Measurements from ENCODE around the gene AKR1E2.
A peak's percentile ranks its signal among the peaks of the same experiment; 100 is the strongest.

AKR1E2 gene

DNA sequence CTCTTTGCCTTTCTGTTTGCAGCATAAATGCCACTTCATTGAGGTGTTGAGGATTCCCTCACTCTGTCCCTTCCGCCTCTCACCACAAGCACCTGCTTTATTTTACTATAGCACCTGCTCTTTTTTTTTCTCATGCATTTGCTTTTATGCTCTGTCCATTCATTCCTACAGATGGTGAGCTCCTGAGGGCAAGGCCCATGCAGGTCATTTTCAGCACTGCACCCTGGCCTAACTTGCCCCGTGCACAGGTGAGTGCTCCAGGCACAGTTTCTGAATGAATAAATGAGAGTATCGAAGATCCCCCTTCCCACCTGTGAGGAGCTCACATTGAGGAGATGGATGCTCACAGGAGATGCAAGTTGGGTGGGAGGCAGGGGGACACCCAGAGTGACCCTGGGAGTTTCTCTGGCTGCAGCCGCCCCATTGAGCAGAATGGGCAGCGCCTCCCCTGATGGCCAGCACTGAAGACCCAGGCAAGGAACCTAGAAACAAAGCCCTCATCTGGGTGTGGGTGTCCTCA lies 1.2 kb upstream of the AKR1E2 start:
- Histone ChIP-seq H3K9ac (ENCODE audit: low read depth, low read length) (no peak overlapping the region), H3K4me1 (ENCODE audit: insufficient read depth, low read length) (no peaks in the 10 kb centered on the region), H3K36me3 (ENCODE audit: insufficient read depth, low read length) (no peaks in the 10 kb centered on the region), H3K9me3 (ENCODE audit: control insufficient read depth, insufficient read depth, low read length) (no peaks in the 10 kb centered on the region)

DNA sequence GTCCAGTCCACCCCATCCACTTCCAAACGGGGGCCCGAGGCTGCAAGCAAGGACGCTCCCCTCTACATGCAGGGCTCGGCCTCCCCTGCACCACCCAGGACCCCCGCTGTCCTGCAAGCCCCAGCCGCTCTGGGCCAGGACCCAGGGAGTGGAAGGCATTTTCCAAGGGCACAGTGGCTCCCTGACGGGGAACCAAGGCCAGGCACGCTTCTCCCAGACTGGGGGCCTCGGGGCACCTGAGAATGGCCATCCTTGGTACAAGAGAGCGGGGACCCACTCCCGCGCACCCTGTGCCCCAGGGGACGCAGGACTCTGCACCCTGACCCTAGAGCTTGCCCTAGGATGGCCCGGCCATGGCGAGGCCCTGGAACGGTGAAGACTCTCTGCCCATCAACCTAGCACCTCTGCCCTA lies 545 bp upstream of the AKR1E2 start:
- Histone ChIP-seq H3K4me1 (ENCODE audit: insufficient read depth, low read length) (no peaks in the 10 kb centered on the region), H3K9ac (ENCODE audit: low read depth, low read length) (no peak overlapping the region), H3K9me3 (ENCODE audit: control insufficient read depth, insufficient read depth, low read length) (no peaks in the 10 kb centered on the region), H3K36me3 (ENCODE audit: insufficient read depth, low read length) (no peaks in the 10 kb centered on the region)

DNA sequence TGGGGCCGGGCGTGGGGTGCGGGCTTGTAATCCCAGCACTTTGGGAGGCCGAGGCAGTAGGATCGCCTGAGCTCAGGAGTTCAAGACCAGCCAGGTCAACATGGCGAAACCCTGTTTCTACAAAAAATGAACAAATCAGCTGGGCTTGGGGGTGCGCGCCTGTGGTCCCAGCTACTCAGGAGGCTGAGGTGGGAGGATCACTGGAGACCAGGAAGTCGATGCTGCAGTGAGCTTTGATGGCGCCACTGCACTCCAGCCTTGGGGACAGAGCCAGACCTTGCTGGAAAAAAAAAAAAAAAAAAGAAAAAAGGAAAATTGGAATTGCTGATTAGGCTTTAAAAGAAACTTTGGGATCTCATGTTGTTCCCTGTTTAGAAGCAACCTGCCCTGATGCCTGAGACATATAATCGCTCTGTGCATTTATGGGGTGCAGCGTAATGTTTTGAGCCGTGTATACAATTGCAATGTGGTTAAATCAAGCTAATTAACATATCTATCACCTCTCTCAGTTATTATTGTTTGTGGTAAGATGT lies 851 bp downstream of the AKR1E2 start:
- peaks cover 5% of the 10 kb centered on the region; the same call in 1 of the 2 replicates for H3K36me3 ChIP-seq (ENCODE audit: insufficient read depth, low read length)
- no peaks in the 10 kb centered on the region for H3K9me3 ChIP-seq (ENCODE audit: control insufficient read depth, insufficient read depth, low read length)
- H3K4me1 ChIP-seq (ENCODE audit: insufficient read depth, low read length), result no peaks in the 10 kb centered on the region
- peak overlapping the region; percentile 64 for H3K9ac ChIP-seq (ENCODE audit: low read depth, low read length)

GRCh38 chr10:4828005-4828404 lies 2.0 kb downstream of the AKR1E2 start:
- no peak overlapping the region for H3K9ac ChIP-seq (ENCODE audit: low read depth, low read length)
- no peaks in the 10 kb centered on the region for H3K9me3 ChIP-seq (ENCODE audit: control insufficient read depth, insufficient read depth, low read length)
- peaks cover 5% of the 10 kb centered on the region; the same call in 1 of the 2 replicates for H3K36me3 ChIP-seq (ENCODE audit: insufficient read depth, low read length)
- no peaks in the 10 kb centered on the region for H3K4me1 ChIP-seq (ENCODE audit: insufficient read depth, low read length)

- H3K36me3 ChIP-seq (ENCODE audit: insufficient read depth, low read length), result peaks cover 5% of the 10 kb centered on the region; the same call in 1 of the 2 replicates
- no peaks in the 10 kb centered on the region for H3K9me3 ChIP-seq (ENCODE audit: control insufficient read depth, insufficient read depth, low read length)
- no peaks in the 10 kb centered on the region for H3K4me1 ChIP-seq (ENCODE audit: insufficient read depth, low read length)
- H3K9ac ChIP-seq (ENCODE audit: low read depth, low read length), result no peak overlapping the region
Observed at GRCh38 chr10:4830551-4830950, 4.5 kb downstream of the AKR1E2 start.

DNA sequence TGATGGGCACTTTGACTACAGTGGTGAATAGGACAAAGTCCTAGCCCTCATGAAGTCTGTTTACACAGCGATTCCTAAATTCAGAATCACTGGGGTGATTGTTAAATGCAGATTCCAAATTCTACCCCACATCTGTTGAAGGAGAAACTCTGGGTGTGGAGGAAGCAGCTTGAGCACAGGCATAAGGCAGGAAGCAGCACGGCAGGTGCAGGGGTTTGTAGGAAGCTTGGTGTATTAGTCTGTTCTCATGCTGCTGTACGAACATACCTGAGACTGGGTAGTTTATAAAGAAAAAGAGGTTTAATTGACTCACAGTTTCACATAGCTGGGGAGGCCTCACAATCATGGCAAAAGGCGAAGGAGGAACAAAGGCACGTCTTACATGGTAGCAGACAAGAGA lies 5.1 kb downstream of the AKR1E2 start:
- H3K9me3 ChIP-seq (ENCODE audit: control insufficient read depth, insufficient read depth, low read length), result no peaks in the 10 kb centered on the region
- H3K4me1 ChIP-seq (ENCODE audit: insufficient read depth, low read length), result no peaks in the 10 kb centered on the region
- no peak overlapping the region for H3K9ac ChIP-seq (ENCODE audit: low read depth, low read length)
- peaks cover 5% of the 10 kb centered on the region; the same call in 1 of the 2 replicates for H3K36me3 ChIP-seq (ENCODE audit: insufficient read depth, low read length)

GRCh38 chr10:4833286-4833685 lies 7.3 kb downstream of the AKR1E2 start:
- no peak overlapping the region for H3K9ac ChIP-seq (ENCODE audit: low read depth, low read length)
- H3K9me3 ChIP-seq (ENCODE audit: control insufficient read depth, insufficient read depth, low read length), result no peaks in the 10 kb centered on the region
- H3K4me1 ChIP-seq (ENCODE audit: insufficient read depth, low read length), result no peaks in the 10 kb centered on the region
- H3K36me3 ChIP-seq (ENCODE audit: insufficient read depth, low read length), result peaks cover 5% of the 10 kb centered on the region; the same call in 1 of the 2 replicates

GRCh38 chr10:4834898-4835405 lies 8.9 kb downstream of the AKR1E2 start:
- Histone ChIP-seq H3K9me3 (ENCODE audit: control insufficient read depth, insufficient read depth, low read length) (no peaks in the 10 kb centered on the region), H3K36me3 (ENCODE audit: insufficient read depth, low read length) (peaks cover 5% of the 10 kb centered on the region; the same call in 1 of the 2 replicates), H3K9ac (ENCODE audit: low read depth, low read length) (no peak overlapping the region), H3K4me1 (ENCODE audit: insufficient read depth, low read length) (no peaks in the 10 kb centered on the region)

- Histone ChIP-seq H3K9ac (ENCODE audit: low read depth, low read length) (no peak overlapping the region), H3K4me1 (ENCODE audit: insufficient read depth, low read length) (no peaks in the 10 kb centered on the region), H3K9me3 (ENCODE audit: control insufficient read depth, insufficient read depth, low read length) (no peaks in the 10 kb centered on the region), H3K36me3 (ENCODE audit: insufficient read depth, low read length) (peaks cover 5% of the 10 kb centered on the region; the same call in 1 of the 2 replicates)
Observed at GRCh38 chr10:4835494-4835918, 9.5 kb downstream of the AKR1E2 start.

- no peaks in the 10 kb centered on the region for H3K36me3 ChIP-seq (ENCODE audit: insufficient read depth, low read length)
- H3K9ac ChIP-seq (ENCODE audit: low read depth, low read length), result no peak overlapping the region
- H3K4me1 ChIP-seq (ENCODE audit: insufficient read depth, low read length), result no peaks in the 10 kb centered on the region
- no peaks in the 10 kb centered on the region for H3K9me3 ChIP-seq (ENCODE audit: control insufficient read depth, insufficient read depth, low read length)
Observed at GRCh38 chr10:4836416-4836969, 10.5 kb downstream of the AKR1E2 start.

DNA sequence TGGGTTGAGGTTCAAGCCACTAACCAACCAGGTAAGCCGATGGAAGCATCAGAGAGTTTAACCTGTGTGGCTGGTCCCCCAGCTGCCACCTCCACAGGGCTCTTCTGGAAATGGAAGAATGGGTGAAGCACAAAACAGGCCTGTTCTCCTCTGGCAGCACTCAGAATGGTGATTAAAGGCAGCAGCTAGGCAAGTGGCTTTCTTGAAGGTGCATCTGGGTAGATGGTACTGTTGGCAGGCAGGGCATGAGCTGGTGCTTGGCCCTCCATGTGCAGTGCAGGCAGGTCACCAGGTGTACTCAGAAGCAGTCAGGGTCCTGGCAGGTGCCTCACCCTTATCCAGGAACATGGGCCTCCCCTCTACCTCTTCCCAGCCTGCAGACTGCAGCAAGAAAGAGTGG lies 11.5 kb downstream of the AKR1E2 start:
- Histone ChIP-seq H3K9me3 (ENCODE audit: control insufficient read depth, insufficient read depth, low read length) (no peaks in the 10 kb centered on the region), H3K36me3 (ENCODE audit: insufficient read depth, low read length) (no peaks in the 10 kb centered on the region), H3K4me1 (ENCODE audit: insufficient read depth, low read length) (no peaks in the 10 kb centered on the region), H3K9ac (ENCODE audit: low read depth, low read length) (no peak overlapping the region)

DNA sequence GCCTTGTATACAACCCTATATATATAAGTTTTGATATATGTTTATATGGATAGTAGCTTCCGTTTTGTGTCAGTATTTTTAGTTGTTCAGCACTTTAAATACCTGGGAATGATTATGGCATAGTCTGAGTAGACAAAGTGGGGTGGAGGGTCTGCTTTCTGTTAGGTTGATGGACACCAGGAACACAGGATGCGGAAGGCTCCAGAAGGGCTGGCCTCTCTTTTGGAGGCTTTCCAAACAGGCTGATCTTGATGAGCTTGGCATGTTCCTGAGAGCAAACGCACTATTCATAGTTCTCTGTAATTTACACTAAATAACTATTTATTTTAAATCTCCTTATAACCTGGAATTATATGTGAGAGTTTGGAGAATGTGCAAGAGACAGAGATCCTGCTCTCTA lies 12.7 kb downstream of the AKR1E2 start:
- no peaks in the 10 kb centered on the region for H3K36me3 ChIP-seq (ENCODE audit: insufficient read depth, low read length)
- H3K4me1 ChIP-seq (ENCODE audit: insufficient read depth, low read length), result no peaks in the 10 kb centered on the region
- H3K9me3 ChIP-seq (ENCODE audit: control insufficient read depth, insufficient read depth, low read length), result no peaks in the 10 kb centered on the region
- no peak overlapping the region for H3K9ac ChIP-seq (ENCODE audit: low read depth, low read length)

- H3K9me3 ChIP-seq (ENCODE audit: control insufficient read depth, insufficient read depth, low read length), result no peaks in the 10 kb centered on the region
- H3K4me1 ChIP-seq (ENCODE audit: insufficient read depth, low read length), result no peaks in the 10 kb centered on the region
- H3K36me3 ChIP-seq (ENCODE audit: insufficient read depth, low read length), result no peaks in the 10 kb centered on the region
- H3K9ac ChIP-seq (ENCODE audit: low read depth, low read length), result no peak overlapping the region
Observed at GRCh38 chr10:4839353-4839752, 13.3 kb downstream of the AKR1E2 start.

- no peaks in the 10 kb centered on the region for H3K9me3 ChIP-seq (ENCODE audit: control insufficient read depth, insufficient read depth, low read length)
- H3K4me1 ChIP-seq (ENCODE audit: insufficient read depth, low read length), result no peaks in the 10 kb centered on the region
- no peak overlapping the region for H3K9ac ChIP-seq (ENCODE audit: low read depth, low read length)
- no peaks in the 10 kb centered on the region for H3K36me3 ChIP-seq (ENCODE audit: insufficient read depth, low read length)
Observed at GRCh38 chr10:4840151-4840550, 14.1 kb downstream of the AKR1E2 start.

DNA sequence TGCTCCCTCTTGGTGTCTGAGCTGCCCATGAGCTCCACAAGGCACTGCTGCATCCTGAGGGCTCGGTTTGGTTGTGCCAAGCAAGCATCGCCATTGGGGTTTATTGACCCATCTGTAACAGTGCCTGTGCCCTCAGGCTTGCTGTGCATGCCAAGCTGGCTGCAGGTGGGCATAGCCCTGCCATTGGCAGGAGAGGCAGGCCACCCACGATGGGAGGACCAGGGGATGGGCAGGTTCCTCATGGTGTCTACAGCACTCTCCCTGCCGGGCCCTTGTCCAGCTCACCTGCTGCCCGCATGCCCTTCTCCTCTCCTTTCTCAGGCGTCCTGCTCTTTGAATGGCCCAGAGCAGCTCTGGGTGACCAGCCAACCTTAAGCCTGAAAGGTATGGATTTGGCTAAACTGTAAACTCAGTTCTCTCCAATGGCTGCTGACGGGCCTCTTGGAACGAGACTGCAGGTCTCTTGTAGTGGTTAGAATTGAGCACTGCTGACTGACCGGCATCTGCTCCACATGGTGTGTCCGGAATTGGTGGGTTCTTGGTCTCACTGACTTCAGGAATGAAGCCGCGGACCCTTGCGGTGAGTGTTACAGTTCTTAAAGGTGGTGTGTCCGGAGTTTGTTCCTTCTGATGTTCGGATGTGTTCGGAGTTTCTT lies 17.6 kb downstream of the AKR1E2 start:
- H3K36me3 ChIP-seq (ENCODE audit: insufficient read depth, low read length), result no peaks in the 10 kb centered on the region; the same call in 1 of the 2 replicates
- H3K4me1 ChIP-seq (ENCODE audit: insufficient read depth, low read length), result no peaks in the 10 kb centered on the region; the same call in 1 of the 2 replicates
- no peak overlapping the region for H3K9ac ChIP-seq (ENCODE audit: low read depth, low read length)
- no peaks in the 10 kb centered on the region for H3K9me3 ChIP-seq (ENCODE audit: control insufficient read depth, insufficient read depth, low read length)

All from ES-I3 (cell line).